Measurements from ENCODE around the gene PMEPA1. TPM values are rescaled to one million over a fixed set of nuclear protein-coding genes. Genes with fewer than 3 reads are reported as not detected.
A peak's percentile ranks its signal among the peaks of the same experiment; 100 is the strongest.

PMEPA1 gene
- total RNA-seq, 6 donors from 2014 or later = 2.1 to 60.9 (median 17.6) TPM

- DNase-seq (peak; percentile 15 to 79), ATAC-seq (ENCODE audit: low FRiP score in 2 of 2) (no peak)
- Histone ChIP-seq H3K27ac (no peak overlapping the region), H3K4me3 (no peak overlapping the region), H3K4me1 (peaks cover 0 to 10% (median 5%) of the 10 kb centered on the region in 4 donors), H3K9me3 (no peaks in the 10 kb centered on the region), H3K27me3 (no peaks in the 10 kb centered on the region), H3K36me3 (peaks cover 0 to 48% (median 20%) of the 10 kb centered on the region in 4 donors)
- 88 to 92% methylated on average over 14 to 28 of the region's 28 CpGs for WGBS, 2 donors
- no peak for TF ChIP-seq POLR2AphosphoS5 (IDR thresholded peaks at IDR 0.05)
- no peak for TF ChIP-seq EP300 (IDR thresholded peaks at IDR 0.05)
- TF ChIP-seq CTCF (IDR thresholded peaks at IDR 0.05) = no peak
These were observed 56.9 kb downstream of the PMEPA1 start for GRCh38 chr20:57652606-57653545.

- no peak for ATAC-seq (ENCODE audit: low FRiP score in 2 of 2)
- DNase-seq = peak; percentile 16 to 80
- TF ChIP-seq POLR2AphosphoS5 (IDR thresholded peaks at IDR 0.05) (no peak), CTCF (IDR thresholded peaks at IDR 0.05) (no peak), EP300 (IDR thresholded peaks at IDR 0.05) (no peak)
- no peaks in the 10 kb centered on the region for H3K27me3 ChIP-seq
- WGBS, 2 donors = 95 to 96% methylated on average over 44 to 50 of the region's 50 CpGs
- H3K4me1 ChIP-seq = peaks cover 0 to 7% (median 3%) of the 10 kb centered on the region in 4 donors
- no peak overlapping the region for H3K27ac ChIP-seq
- no peak overlapping the region for H3K4me3 ChIP-seq
- no peaks in the 10 kb centered on the region for H3K9me3 ChIP-seq
- H3K36me3 ChIP-seq = peaks cover 0 to 41% (median 20%) of the 10 kb centered on the region in 4 donors
These were observed 57.8 kb downstream of the PMEPA1 start for GRCh38 chr20:57651881-57652605.

- DNase-seq = peak; percentile 13 to 67
- Histone ChIP-seq H3K27me3 (no peaks in the 10 kb centered on the region), H3K36me3 (peaks cover 0 to 37% (median 18%) of the 10 kb centered on the region in 4 donors), H3K27ac (no peak overlapping the region), H3K9me3 (no peaks in the 10 kb centered on the region), H3K4me3 (no peak overlapping the region), H3K4me1 (peaks cover 0 to 7% (median 3%) of the 10 kb centered on the region in 4 donors)
- 91 to 92% methylated on average over 20 to 23 of the region's 23 CpGs for whole genome bisulfite sequencing, 2 donors
- TF ChIP-seq EP300 (IDR thresholded peaks at IDR 0.05) (no peak), POLR2AphosphoS5 (IDR thresholded peaks at IDR 0.05) (no peak), CTCF (IDR thresholded peaks at IDR 0.05) (no peak), POLR2A (IDR thresholded peaks at IDR 0.05) (no peak)
- no peak for ATAC-seq (ENCODE audit: low FRiP score in 2 of 2)
These were observed 58.9 kb downstream of the PMEPA1 start for GRCh38 chr20:57650756-57651483.

GRCh38 chr20:57650266-57650665 is 59.5 kb downstream of the PMEPA1 start:
- H3K27ac ChIP-seq = no peak overlapping the region
- H3K4me3 ChIP-seq = no peak overlapping the region
- no peaks in the 10 kb centered on the region for H3K27me3 ChIP-seq
- H3K9me3 ChIP-seq = peaks cover 0 to under 1% (median 0%) of the 10 kb centered on the region in 4 donors
- 68 to 69% methylated on average over 8 to 9 of the region's 9 CpGs for WGBS, 2 donors
- TF ChIP-seq EP300 (IDR thresholded peaks at IDR 0.05) (no peak), POLR2A (IDR thresholded peaks at IDR 0.05) (no peak), CTCF (IDR thresholded peaks at IDR 0.05) (no peak), POLR2AphosphoS5 (IDR thresholded peaks at IDR 0.05) (no peak)
- no peak for DNase-seq
- peaks cover 0 to 7% (median 3%) of the 10 kb centered on the region in 4 donors for H3K4me1 ChIP-seq
- peaks cover 0 to 37% (median 18%) of the 10 kb centered on the region in 4 donors for H3K36me3 ChIP-seq
- ATAC-seq (ENCODE audit: low FRiP score in 2 of 2) = no peak
